Astrocyte of the cerebellum (primary cell): ENCODE data around the gene RPS6KA5.
"Not testable (repeated sequence)": the region's sequence is repeated elsewhere in the genome, so short reads cannot be mapped to it uniquely, and the experiment has no call there.

Experiments
- DNase-seq: peaks from one replicate; pipeline ENCODE4 v3.0.0-alpha.2; 2011; ENCODE audit warnings: low read depth
- H3K4me3 ChIP-seq: 2 replicates; pipeline ENCODE4 v1.5.1; 2011; ENCODE audit warnings: mild to moderate bottlenecking, low read depth, low read length, moderate library complexity
- in situ Hi-C: cut with HindIII; loops from 2 replicates; pipeline ENCODE4 v1.10.0; 2017; ENCODE audit warnings: low sequenced_read_pairs
- TF ChIP-seq, protein P1 (sequence below): IDR thresholded peaks from 2 replicates; pipeline ENCODE4 v1.5.1; 2012; ENCODE audit warnings: low read length, low read depth, moderate library complexity, mild to moderate bottlenecking; ENCODE audit errors: missing control alignments

RPS6KA5 gene

DNA sequence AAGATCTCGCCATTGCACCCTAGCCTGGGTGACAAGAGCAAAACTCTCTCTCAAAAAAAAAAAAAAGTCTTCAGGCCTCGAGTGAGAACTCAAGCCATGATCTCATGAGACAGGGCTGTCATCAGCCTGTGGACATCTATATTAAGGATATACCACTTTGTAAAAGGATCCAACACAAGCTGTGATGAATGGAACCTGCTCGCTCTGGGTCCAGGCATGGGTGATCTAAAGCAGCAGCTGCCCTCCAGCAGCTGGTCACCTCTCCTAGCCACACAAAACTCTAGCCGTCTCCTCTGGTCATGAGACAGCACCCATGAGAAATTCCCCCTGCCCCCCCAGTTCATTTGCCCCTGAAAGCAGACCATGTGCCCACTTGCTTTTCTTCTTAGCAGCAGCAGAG is 34.3 kb upstream of the RPS6KA5 start:
- TF ChIP-seq, protein P1, sequence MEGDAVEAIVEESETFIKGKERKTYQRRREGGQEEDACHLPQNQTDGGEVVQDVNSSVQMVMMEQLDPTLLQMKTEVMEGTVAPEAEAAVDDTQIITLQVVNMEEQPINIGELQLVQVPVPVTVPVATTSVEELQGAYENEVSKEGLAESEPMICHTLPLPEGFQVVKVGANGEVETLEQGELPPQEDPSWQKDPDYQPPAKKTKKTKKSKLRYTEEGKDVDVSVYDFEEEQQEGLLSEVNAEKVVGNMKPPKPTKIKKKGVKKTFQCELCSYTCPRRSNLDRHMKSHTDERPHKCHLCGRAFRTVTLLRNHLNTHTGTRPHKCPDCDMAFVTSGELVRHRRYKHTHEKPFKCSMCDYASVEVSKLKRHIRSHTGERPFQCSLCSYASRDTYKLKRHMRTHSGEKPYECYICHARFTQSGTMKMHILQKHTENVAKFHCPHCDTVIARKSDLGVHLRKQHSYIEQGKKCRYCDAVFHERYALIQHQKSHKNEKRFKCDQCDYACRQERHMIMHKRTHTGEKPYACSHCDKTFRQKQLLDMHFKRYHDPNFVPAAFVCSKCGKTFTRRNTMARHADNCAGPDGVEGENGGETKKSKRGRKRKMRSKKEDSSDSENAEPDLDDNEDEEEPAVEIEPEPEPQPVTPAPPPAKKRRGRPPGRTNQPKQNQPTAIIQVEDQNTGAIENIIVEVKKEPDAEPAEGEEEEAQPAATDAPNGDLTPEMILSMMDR = no peak
- in situ Hi-C loops = no loop called here
- H3K4me3 ChIP-seq = no peak overlapping the region
- DNase-seq = no peak

DNA sequence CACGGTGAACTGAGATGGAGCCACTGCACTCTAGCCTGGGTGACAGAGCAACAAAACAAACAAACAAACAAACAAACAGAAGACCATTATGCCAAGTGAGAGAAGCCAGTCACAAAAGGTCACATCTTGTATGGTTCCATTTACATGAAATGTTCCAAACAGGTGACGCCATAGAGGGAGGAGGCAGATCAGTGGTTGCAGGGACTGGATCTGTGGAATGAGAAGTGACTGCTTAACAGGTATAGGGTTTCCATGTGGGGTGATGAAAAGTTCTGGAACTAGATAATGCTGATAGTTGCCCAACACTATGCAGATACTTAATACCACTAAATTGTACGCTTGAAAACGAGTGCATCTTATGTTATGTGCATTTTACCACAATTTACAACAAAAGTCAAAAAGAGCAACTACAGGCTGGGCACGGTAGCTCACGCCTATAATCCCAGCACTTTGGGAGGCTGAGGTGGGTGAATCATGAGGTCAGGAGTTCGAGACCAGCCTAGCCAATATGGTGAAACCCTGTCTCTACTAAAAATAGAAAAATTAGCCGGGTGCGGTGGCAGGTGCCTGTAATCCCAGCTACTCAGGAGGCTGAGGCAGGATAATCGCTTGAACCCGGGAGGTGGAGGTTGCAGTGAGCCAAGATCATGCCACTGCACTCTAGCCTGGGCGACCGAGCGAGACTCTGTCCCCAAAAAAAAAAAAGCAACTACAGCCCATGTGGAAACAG is 33.5 kb upstream of the RPS6KA5 start:
- H3K4me3 ChIP-seq, DNase-seq, in situ Hi-C loops: not testable (repeated sequence)

DNA sequence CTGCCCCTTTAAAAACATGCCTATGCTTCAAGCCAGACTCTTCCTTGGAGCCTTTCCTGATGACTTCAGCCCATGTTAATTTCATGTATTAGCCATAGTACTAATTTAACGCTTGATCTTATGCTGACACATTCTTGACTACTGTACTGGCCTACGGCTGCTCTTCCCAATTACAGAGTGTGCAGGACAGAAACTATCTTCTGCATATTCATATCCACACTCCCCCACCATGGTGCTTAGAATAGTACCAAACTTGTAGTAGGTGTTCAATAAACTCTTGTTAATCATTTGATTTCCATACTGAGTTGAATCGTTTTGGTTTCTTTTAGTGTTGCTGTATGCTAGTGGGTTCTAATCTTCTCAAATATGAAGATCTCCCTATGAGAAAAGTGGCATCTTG is 31.6 kb upstream of the RPS6KA5 start:
- DNase-seq = no peak
- in situ Hi-C loops = no loop called here
- no peak overlapping the region for H3K4me3 ChIP-seq
- TF ChIP-seq, protein P1 = no peak

DNA sequence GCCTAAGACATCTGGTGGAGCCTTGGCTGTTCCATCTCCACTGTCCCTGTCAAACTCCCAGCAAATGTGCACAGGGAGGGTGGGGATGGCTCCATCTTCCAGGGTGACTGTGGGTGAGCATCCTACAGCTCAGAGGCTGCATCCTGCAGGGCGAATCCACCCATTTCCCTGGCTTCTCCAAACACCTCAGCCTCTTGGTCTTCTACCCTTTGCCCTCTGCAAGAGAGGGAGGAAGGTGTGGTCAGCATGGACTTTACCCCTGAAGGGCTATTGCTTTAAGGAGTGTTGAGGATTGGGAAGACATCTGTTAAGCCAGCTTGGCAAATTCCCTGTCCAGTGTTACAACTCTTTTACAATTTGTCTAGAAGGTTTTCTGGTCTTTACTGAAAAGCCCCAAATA is 30.3 kb upstream of the RPS6KA5 start:
- in situ Hi-C loops = no loop called here
- H3K4me3 ChIP-seq = no peak overlapping the region
- no peak for DNase-seq
- TF ChIP-seq, protein P1 = no peak

DNA sequence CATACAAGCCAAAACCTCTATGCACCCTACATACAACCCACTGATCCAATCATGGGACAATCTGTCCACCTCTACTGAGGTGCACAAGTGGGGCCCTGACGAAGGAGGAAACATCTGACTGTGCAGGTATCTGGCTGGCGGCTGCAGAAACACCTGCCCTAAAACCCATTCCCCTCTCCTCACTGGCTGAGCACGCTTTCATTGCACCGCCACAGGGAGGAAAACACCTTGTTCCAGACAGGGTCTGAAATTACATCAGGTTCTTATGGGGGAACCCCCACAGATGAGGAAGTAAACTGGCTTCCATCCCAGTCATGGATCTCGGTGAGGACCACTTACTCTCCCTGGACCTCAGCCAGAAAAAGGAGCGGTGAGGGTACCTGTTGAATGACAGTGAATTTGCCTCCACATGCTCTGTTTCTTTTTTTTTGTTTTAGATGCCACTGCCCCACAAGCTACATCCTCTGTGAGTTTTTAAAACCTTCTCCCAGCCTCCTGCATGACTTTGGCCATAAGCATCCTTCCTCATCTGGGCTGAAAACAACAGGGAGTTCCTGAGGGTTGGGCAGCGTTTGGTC is 29.6 kb upstream of the RPS6KA5 start:
- in situ Hi-C loops = no loop called here
- no peak overlapping the region for H3K4me3 ChIP-seq
- TF ChIP-seq, protein P1 = no peak
- no peak for DNase-seq

DNA sequence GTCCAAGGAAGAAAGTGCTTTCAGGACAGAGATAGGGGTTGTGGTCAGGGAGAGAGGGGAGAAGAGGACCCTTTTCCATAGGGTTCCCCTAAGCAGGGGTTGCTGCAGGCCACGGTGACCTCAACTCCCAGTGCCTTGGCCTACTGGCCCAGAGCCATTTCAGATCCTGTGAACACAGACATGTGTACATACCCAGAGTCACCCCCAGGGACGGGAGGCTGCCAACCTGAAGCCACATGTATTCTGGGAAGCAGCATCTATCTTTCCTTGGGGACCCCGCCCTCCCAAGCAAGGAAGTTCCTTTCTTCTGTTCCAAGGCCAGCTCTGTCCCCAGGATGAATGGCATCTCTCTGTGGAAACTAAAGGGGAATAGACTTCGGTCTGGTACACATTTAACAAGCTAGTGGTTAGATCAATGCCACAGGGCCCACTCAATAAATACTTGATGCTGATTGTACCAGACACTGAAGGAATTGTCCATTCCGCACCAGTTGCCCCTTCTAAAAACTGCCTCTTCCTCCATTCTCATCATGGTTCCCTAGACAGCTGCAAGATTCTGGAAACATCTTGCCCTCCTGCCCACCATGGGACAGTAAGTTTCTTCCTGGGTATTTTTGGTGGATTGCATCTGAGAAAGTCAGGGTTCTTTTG is 28.3 kb upstream of the RPS6KA5 start:
- in situ Hi-C loops = no loop called here

DNA sequence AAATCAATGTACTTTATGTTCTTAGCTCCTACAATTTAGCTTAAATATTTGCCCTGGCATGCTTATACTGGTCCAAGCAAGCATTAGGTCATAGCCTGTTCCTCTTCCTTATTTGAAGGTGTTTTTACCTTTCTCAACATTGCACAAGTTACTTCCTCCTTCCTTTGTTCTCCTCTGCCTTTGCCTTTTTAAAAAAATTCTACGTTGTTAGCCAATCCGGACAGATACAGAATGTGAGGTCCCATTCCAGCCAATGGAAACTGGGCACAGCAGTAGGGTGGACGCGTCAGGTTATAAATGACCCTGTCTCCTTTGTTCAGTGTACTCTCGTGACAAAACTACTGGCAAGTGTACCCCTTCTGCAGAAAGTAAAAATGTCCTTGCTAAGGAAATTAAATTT is 27.0 kb upstream of the RPS6KA5 start:
- in situ Hi-C loops, DNase-seq, H3K4me3 ChIP-seq: not testable (repeated sequence)

More for the DNA sequence above, 28.3 kb upstream of the RPS6KA5 start:
- H3K4me3 ChIP-seq = no peak overlapping the region
- TF ChIP-seq, protein P1 = no peak
- DNase-seq = no peak
